Loucy (cell line): Measurements from ENCODE around the gene CEP112.

ENCODE experiments used
- EZH2phosphoT487 ChIP-seq: fragments of 200-600 bp; IDR thresholded peaks from 2 replicates; pipeline ENCODE4 v1.6.1; 2018; ENCODE audit warnings: antibody characterized with exemption, mild to moderate bottlenecking, moderate library complexity, borderline replicate concordance
- TF ChIP-seq, protein P1 (sequence below): fragments of 200-600 bp; sonication (generic); conservative IDR thresholded peaks from 2 replicates; pipeline ENCODE4 v1.5.1; 2014; ENCODE audit warnings: mild to moderate bottlenecking, antibody characterized with exemption, low read length

- TF ChIP-seq, protein P1, sequence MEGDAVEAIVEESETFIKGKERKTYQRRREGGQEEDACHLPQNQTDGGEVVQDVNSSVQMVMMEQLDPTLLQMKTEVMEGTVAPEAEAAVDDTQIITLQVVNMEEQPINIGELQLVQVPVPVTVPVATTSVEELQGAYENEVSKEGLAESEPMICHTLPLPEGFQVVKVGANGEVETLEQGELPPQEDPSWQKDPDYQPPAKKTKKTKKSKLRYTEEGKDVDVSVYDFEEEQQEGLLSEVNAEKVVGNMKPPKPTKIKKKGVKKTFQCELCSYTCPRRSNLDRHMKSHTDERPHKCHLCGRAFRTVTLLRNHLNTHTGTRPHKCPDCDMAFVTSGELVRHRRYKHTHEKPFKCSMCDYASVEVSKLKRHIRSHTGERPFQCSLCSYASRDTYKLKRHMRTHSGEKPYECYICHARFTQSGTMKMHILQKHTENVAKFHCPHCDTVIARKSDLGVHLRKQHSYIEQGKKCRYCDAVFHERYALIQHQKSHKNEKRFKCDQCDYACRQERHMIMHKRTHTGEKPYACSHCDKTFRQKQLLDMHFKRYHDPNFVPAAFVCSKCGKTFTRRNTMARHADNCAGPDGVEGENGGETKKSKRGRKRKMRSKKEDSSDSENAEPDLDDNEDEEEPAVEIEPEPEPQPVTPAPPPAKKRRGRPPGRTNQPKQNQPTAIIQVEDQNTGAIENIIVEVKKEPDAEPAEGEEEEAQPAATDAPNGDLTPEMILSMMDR = no peak
- TF ChIP-seq EZH2phosphoT487 = no peak
These were observed 290.5 kb downstream of the CEP112 start for GRCh38 chr17:65901394-65901793.
